GM12878 (cell line): ENCODE data around the gene ELN.

ENCODE experiments used
- CTCF ChIP-seq, 3 experiments: IDR thresholded peaks in 2 of 3; conservative IDR thresholded peaks in 1 of 3; 2 replicates each; pipeline ENCODE4 v1.5.1; 2011; ENCODE audit warnings: low read depth in 3 of 3, low read length in 3 of 3, mild to moderate bottlenecking in 3 of 3, control low read depth in 2 of 3, moderate library complexity in 2 of 3, inconsistent platforms in 1 of 3, mixed read lengths in 1 of 3; ENCODE audit not compliant: control insufficient read depth in 2 of 3, insufficient read depth in 1 of 3; ENCODE audit errors: extremely low read depth in 1 of 3
- POLR2AphosphoS5 ChIP-seq: IDR thresholded peaks from 2 replicates; pipeline ENCODE4 v1.6.1; 2011; ENCODE audit warnings: mild to moderate bottlenecking, low read length, inconsistent platforms

GRCh38 chr7:73986158-73986631, 41.8 kb upstream of the ELN start:
- TF ChIP-seq POLR2AphosphoS5 (no peak), CTCF (IDR thresholded peaks at IDR 0.05 in 2 of 3, conservative IDR thresholded peaks at IDR 0.05 in 1 of 3; ENCODE audit: control insufficient read depth in 2 of 3, extremely low read depth in 1 of 3, insufficient read depth in 1 of 3, low read depth in 3 of 3, low read length in 3 of 3) (no peak)
